ENCODE data around the gene RSPH6A. TPM values are rescaled to one million over a fixed set of nuclear protein-coding genes. Genes with fewer than 3 reads are reported as not detected.

The RSPH6A gene
- total and polyA plus RNA-seq, 4 donors, result 0.09 to 0.11 TPM; not detected in 2

DNA sequence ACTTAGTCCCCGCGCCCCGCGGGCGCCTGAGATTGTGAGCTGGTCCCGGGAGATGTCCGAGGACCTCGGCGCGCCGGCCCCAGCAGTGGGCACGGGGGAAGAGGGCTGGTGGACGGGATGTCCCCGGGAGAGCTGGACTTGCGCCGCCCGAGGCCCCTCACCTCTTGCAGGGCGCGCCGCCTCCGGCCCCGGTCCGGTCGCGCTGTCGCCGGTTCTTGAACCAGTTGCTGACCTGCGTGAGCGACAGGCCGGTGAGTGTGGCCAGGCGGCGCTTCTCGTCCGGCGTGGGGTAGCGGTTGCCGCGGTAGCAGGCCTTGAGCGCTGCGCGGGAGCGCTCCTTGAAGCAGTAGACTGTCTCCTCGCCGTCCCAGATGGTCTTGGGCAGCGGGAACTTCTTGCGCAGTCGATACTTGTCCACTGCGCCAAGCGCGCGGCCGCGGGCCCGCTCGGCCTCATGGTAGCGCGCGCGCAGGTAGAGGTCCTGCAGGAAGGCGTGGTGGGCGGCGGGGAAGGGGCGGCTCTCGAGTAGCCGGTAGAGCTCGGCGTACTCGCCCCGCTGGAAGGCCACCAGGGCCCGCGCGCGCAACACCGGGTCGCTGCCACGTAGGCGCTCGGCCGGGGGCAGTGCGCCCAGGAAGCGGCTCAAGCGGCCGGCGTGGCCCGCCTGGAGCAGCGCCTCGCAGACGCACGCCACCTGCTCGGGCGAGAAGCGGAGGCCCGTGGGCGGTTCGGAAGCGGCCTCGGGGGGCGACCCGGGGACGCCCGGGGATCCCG lies 47.0 kb downstream of the RSPH6A start:
- H3K27ac ChIP-seq (ENCODE audit: low read depth, low read length), result peak overlapping the region; percentile 98

DNA sequence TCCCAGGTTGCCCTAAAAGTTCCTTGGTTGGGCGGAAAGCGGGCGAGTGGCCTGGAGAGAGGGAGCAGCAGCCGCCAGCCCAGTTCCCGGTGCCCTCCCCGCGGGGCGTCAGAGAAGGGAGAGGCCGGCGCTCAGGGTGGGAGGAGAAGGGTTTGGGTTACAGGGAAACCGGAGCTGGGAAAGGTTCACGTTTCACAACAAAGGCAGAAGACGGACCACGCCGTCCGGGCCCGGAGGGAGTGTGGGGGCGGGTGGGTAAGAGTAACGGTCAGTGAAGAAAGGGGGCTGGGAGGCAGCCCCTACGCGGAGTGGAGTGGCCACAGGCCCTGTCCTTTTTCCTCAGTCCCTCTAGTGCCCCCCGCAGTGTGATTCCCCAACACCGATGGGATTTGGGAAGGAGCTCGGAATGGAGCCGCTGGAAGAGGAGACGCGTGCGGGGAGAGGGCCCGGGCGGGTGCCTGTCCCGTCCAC lies 47.7 kb downstream of the RSPH6A start:
- 4% methylated on average over 31 of the region's 31 CpGs for WGBS (ENCODE audit: insufficient coverage)
- H3K27ac ChIP-seq (ENCODE audit: low read depth, low read length), result peak overlapping the region; percentile 98
- peak in 1 of 6 donors; percentile 65 for DNase-seq (ENCODE audit: low read depth in 4 of 6, low spot score in 6 of 6)

More for the DNA sequence above, 47.0 kb downstream of the RSPH6A start:
- Histone ChIP-seq H3K4me1 (ENCODE audit: control insufficient read depth, insufficient read depth, low read length) (peaks cover 76% of the 10 kb centered on the region), H3K4me3 (ENCODE audit: low read depth, low read length) (peak overlapping the region; percentile 67), H3K27me3 (ENCODE audit: control insufficient read depth, insufficient read depth, low read length) (peaks cover 32% of the 10 kb centered on the region), H3K9me3 (ENCODE audit: control insufficient read depth, insufficient read depth, low read length) (no peaks in the 10 kb centered on the region), H3K36me3 (ENCODE audit: control insufficient read depth, insufficient read depth, low read length) (peaks cover 43% of the 10 kb centered on the region)
- peak in 2 of 6 donors; percentile 57 to 79 for DNase-seq (ENCODE audit: low read depth in 4 of 6, low spot score in 6 of 6)
- WGBS (ENCODE audit: insufficient coverage), result under 1% methylated on average over 102 of the region's 102 CpGs

GRCh38 chr19:45766869-45767346 lies 48.2 kb downstream of the RSPH6A start:
- H3K27ac ChIP-seq (ENCODE audit: low read depth, low read length), result peak overlapping the region; percentile 98
- H3K9me3 ChIP-seq (ENCODE audit: control insufficient read depth, insufficient read depth, low read length), result no peaks in the 10 kb centered on the region
- no peak for DNase-seq (ENCODE audit: low read depth in 4 of 6, low spot score in 6 of 6)
- peaks cover 32% of the 10 kb centered on the region for H3K27me3 ChIP-seq (ENCODE audit: control insufficient read depth, insufficient read depth, low read length)
- peak overlapping the region; percentile 67 for H3K4me3 ChIP-seq (ENCODE audit: low read depth, low read length)
- 28% methylated on average over 24 of the region's 24 CpGs for WGBS (ENCODE audit: insufficient coverage)
- peaks cover 76% of the 10 kb centered on the region for H3K4me1 ChIP-seq (ENCODE audit: control insufficient read depth, insufficient read depth, low read length)
- H3K36me3 ChIP-seq (ENCODE audit: control insufficient read depth, insufficient read depth, low read length), result peaks cover 31% of the 10 kb centered on the region

More for the DNA sequence above, 47.7 kb downstream of the RSPH6A start:
- Histone ChIP-seq H3K4me1 (ENCODE audit: control insufficient read depth, insufficient read depth, low read length) (peaks cover 76% of the 10 kb centered on the region), H3K27me3 (ENCODE audit: control insufficient read depth, insufficient read depth, low read length) (peaks cover 32% of the 10 kb centered on the region), H3K36me3 (ENCODE audit: control insufficient read depth, insufficient read depth, low read length) (peaks cover 36% of the 10 kb centered on the region), H3K4me3 (ENCODE audit: low read depth, low read length) (peak overlapping the region; percentile 67), H3K9me3 (ENCODE audit: control insufficient read depth, insufficient read depth, low read length) (no peaks in the 10 kb centered on the region)

DNA sequence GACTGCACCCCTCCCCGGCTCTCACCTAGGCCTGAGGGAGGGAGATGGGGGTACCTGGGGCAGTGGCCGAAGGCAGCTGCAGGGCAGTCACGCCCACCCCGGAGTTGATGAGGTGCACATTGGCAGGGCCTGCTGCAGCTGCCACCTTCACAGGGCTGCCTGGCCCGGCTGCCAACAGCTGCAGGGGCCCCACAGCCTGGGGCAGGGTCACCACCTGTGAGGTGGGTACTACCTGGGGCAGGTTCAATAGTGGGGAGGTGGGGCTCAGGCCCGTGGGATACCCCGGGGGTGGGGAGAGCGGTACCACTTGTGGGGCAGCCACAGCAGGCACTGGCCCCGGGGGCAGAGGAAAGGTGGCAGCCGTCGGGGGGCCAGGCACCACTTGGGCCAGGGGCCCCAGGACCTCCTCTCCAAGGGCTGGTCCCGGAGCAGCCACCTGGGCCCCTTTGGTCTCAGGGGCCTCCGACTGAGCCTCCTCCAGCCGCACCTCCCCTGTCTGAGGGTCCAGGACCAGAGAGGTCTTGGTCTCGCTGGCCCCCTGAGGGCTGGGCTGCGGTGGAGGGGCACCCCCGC lies 48.7 kb downstream of the RSPH6A start:
- H3K27ac ChIP-seq (ENCODE audit: low read depth, low read length), result peak overlapping the region; percentile 98
- H3K4me3 ChIP-seq (ENCODE audit: low read depth, low read length), result peak overlapping the region; percentile 67
- peaks cover 32% of the 10 kb centered on the region for H3K27me3 ChIP-seq (ENCODE audit: control insufficient read depth, insufficient read depth, low read length)
- no peak for DNase-seq (ENCODE audit: low read depth in 4 of 6, low spot score in 6 of 6)
- no peaks in the 10 kb centered on the region for H3K9me3 ChIP-seq (ENCODE audit: control insufficient read depth, insufficient read depth, low read length)
- WGBS (ENCODE audit: insufficient coverage), result 74% methylated on average over 17 of the region's 17 CpGs
- peaks cover 72% of the 10 kb centered on the region for H3K4me1 ChIP-seq (ENCODE audit: control insufficient read depth, insufficient read depth, low read length)
- peaks cover 26% of the 10 kb centered on the region for H3K36me3 ChIP-seq (ENCODE audit: control insufficient read depth, insufficient read depth, low read length)

DNA sequence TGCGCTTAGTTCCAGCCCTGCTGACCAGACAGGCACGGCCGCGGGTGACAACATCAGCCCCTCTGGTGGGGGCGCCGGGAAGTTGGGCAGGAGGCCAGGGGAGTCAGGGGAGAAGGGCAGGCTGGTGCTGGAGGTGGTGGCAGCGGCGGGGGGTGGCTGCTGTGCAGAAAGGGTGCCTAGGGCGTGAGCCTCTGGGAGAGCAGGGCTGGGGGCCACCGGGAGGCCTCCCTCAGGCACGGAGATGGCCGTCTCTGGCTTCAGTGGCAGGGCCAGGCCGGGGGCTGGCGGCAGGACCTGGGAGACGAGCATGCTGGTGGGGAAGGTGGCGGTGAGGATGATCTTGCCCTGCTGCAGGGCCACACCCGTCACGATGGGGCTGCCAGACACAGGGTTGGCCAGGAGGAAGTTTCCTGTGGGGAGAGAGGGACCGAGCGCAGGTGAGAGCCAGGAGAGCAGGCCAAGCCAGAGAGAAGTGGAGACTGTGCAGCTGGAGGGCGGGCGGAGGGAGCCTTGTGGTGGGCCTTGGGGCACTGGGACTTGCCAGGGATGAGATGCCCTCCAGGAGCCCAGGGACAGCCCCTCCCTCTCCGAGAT lies 49.3 kb downstream of the RSPH6A start:
- no peak for DNase-seq (ENCODE audit: low read depth in 4 of 6, low spot score in 6 of 6)
- Histone ChIP-seq H3K4me1 (ENCODE audit: control insufficient read depth, insufficient read depth, low read length) (peaks cover 66% of the 10 kb centered on the region), H3K36me3 (ENCODE audit: control insufficient read depth, insufficient read depth, low read length) (peaks cover 20% of the 10 kb centered on the region), H3K27ac (ENCODE audit: low read depth, low read length) (peak overlapping the region; percentile 98), H3K9me3 (ENCODE audit: control insufficient read depth, insufficient read depth, low read length) (no peaks in the 10 kb centered on the region), H3K27me3 (ENCODE audit: control insufficient read depth, insufficient read depth, low read length) (peaks cover 32% of the 10 kb centered on the region), H3K4me3 (ENCODE audit: low read depth, low read length) (no peak overlapping the region)
- WGBS (ENCODE audit: insufficient coverage), result 67% methylated on average over 22 of the region's 23 CpGs

- WGBS (ENCODE audit: insufficient coverage), result 48% methylated on average over 14 of the region's 21 CpGs
- DNase-seq (ENCODE audit: low read depth in 4 of 6, low spot score in 6 of 6), result no peak
- H3K27me3 ChIP-seq (ENCODE audit: control insufficient read depth, insufficient read depth, low read length), result peaks cover 32% of the 10 kb centered on the region
- H3K36me3 ChIP-seq (ENCODE audit: control insufficient read depth, insufficient read depth, low read length), result peaks cover 20% of the 10 kb centered on the region
- no peak overlapping the region for H3K27ac ChIP-seq (ENCODE audit: low read depth, low read length)
- peaks cover 61% of the 10 kb centered on the region for H3K4me1 ChIP-seq (ENCODE audit: control insufficient read depth, insufficient read depth, low read length)
- H3K9me3 ChIP-seq (ENCODE audit: control insufficient read depth, insufficient read depth, low read length), result no peaks in the 10 kb centered on the region
- H3K4me3 ChIP-seq (ENCODE audit: low read depth, low read length), result no peak overlapping the region
These were observed 50.0 kb downstream of the RSPH6A start for GRCh38 chr19:45764945-45765701.

DNA sequence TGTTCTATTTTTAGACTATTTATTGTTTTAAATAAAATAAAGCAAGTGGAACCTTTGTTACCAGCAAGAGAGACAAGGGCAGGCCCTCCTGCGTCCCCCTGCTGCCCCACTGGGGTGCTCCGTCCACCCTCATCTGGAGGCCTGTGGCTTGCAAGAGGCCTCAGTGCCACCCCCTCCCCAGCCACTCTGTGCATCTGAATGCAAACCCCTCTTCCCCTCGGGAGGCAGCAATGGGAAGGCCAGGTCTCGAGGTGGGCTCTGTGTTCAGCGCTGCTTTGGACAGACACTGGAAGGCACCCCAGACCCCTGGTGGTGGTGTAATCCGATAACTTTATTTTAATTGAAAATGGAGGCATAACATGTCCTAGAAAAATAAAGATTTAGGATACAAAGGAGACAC lies 50.6 kb downstream of the RSPH6A start:
- Histone ChIP-seq H3K4me1 (ENCODE audit: control insufficient read depth, insufficient read depth, low read length) (peaks cover 54% of the 10 kb centered on the region), H3K36me3 (ENCODE audit: control insufficient read depth, insufficient read depth, low read length) (peaks cover 20% of the 10 kb centered on the region), H3K27ac (ENCODE audit: low read depth, low read length) (no peak overlapping the region), H3K27me3 (ENCODE audit: control insufficient read depth, insufficient read depth, low read length) (peaks cover 32% of the 10 kb centered on the region), H3K4me3 (ENCODE audit: low read depth, low read length) (no peak overlapping the region), H3K9me3 (ENCODE audit: control insufficient read depth, insufficient read depth, low read length) (no peaks in the 10 kb centered on the region)
- 50% methylated on average over 3 of the region's 6 CpGs for WGBS (ENCODE audit: insufficient coverage)
- DNase-seq (ENCODE audit: low read depth in 4 of 6, low spot score in 6 of 6), result no peak

DNA sequence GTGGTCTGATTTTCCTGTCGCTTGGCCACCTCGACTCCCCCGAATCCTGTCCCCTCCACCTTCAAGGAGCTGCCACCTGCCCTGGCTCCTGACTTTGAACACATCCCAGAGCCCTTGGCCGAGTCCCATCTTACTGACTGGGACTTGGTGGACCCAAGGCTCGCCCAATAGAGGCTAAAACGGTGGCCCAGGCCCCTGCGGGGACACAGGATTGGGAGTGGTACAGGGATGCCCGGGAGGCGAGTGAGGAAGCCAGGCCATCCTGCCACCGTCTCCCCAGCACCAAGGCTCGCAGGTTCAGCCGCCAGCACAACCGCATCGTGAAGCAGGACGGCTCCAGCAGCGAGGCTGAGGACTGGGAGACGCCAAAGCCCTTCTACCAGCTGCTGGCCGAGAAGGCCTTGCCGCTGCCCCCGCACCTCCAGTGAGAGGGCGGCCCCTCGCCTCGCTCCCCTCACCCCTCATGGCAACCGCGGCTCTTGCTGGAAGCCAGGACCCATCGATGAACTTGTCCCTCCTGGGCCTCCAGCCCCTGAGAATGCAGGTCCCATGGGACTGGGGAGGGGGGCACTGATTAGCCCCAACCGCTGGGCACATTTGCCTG lies 51.3 kb downstream of the RSPH6A start:
- Histone ChIP-seq H3K4me1 (ENCODE audit: control insufficient read depth, insufficient read depth, low read length) (peaks cover 49% of the 10 kb centered on the region), H3K36me3 (ENCODE audit: control insufficient read depth, insufficient read depth, low read length) (peaks cover 20% of the 10 kb centered on the region), H3K27me3 (ENCODE audit: control insufficient read depth, insufficient read depth, low read length) (peaks cover 30% of the 10 kb centered on the region), H3K4me3 (ENCODE audit: low read depth, low read length) (no peak overlapping the region), H3K9me3 (ENCODE audit: control insufficient read depth, insufficient read depth, low read length) (no peaks in the 10 kb centered on the region), H3K27ac (ENCODE audit: low read depth, low read length) (no peak overlapping the region)
- no peak for DNase-seq (ENCODE audit: low read depth in 4 of 6, low spot score in 6 of 6)
- 42% methylated on average over 25 of the region's 27 CpGs for WGBS (ENCODE audit: insufficient coverage)

All from spinal cord (tissue), 10 donors.